Activated CD4-positive, alpha-beta T cell treated with anti-CD3 and anti-CD28 coated beads for 36 hours (primary cell): ENCODE results near the gene ZFYVE28. TPM values are rescaled to one million over a fixed set of nuclear protein-coding genes. Genes with fewer than 3 reads are reported as not detected.
A peak's percentile ranks its signal among the peaks of the same experiment; 100 is the strongest.

Experiments
- ATAC-seq: fragments of 200-7000 bp; cut with Tn5 transposase; one replicate; pipeline ENCODE4 v1.10.0; 2021; ENCODE audit warnings: mild to moderate bottlenecking, moderate library complexity
- CTCF ChIA-PET: fragments of 350-600 bp; sonication (Branson Sonifier 250); formaldehyde crosslinking; loops from one replicate; lab custom pipeline; 2021; ENCODE audit warnings: antibody characterized with exemption; lab: Charles Lee
- POLR2A ChIA-PET: fragments of 350-600 bp; sonication (Branson Sonifier 250); formaldehyde crosslinking; loops from one replicate; lab custom pipeline; 2021; ENCODE audit warnings: antibody characterized with exemption, inconsistent platforms; lab: Charles Lee
- DNase-seq: peaks from one replicate; pipeline ENCODE4 v3.0.0-alpha.2; 2020
- H3K27ac Mint-ChIP-seq: one replicate; pipeline ENCODE4 v1.8.0; 2021; ENCODE audit warnings: mixed read lengths
- H3K27me3 Mint-ChIP-seq: one replicate; pipeline ENCODE4 v1.8.0; 2021; ENCODE audit warnings: mixed read lengths
- H3K36me3 Mint-ChIP-seq: one replicate; pipeline ENCODE4 v1.8.0; 2021; ENCODE audit warnings: low read depth, mixed read lengths
- H3K4me1 Mint-ChIP-seq: one replicate; pipeline ENCODE4 v1.8.0; 2021; ENCODE audit warnings: mixed read lengths
- H3K4me3 Mint-ChIP-seq: one replicate; pipeline ENCODE4 v1.8.0; 2021; ENCODE audit warnings: mild to moderate bottlenecking, moderate library complexity, mixed read lengths
- H3K9me3 Mint-ChIP-seq: one replicate; pipeline ENCODE4 v1.8.0; 2021; ENCODE audit warnings: low read depth, mixed read lengths
- intact Hi-C, 2 experiments: fragments of 100-400 bp; cut with DNase I in 1 of 2; cut with micrococcal nuclease in 1 of 2; formaldehyde crosslinking; loops; one replicate each; pipeline versions ENCODE4 v1.14.2 to v1.15.1; 2022 to 2024; cut with DNase I, micrococcal nuclease
- total RNA-seq, 2 experiments: library from RNA; stranded (reverse); gene quantifications; one replicate each; pipeline ENCODE4 v1.2.3, GENCODE V29; 2021

Gene ZFYVE28
- total RNA-seq, 2 experiments from 2014 or later: 8.7 to 9.3 TPM

GRCh38 chr4:2258091-2259035 is 160.1 kb downstream of the ZFYVE28 start:
- DNase-seq (peak; percentile 4), ATAC-seq (no peak)
- POLR2A ChIA-PET: no interaction called here

DNA sequence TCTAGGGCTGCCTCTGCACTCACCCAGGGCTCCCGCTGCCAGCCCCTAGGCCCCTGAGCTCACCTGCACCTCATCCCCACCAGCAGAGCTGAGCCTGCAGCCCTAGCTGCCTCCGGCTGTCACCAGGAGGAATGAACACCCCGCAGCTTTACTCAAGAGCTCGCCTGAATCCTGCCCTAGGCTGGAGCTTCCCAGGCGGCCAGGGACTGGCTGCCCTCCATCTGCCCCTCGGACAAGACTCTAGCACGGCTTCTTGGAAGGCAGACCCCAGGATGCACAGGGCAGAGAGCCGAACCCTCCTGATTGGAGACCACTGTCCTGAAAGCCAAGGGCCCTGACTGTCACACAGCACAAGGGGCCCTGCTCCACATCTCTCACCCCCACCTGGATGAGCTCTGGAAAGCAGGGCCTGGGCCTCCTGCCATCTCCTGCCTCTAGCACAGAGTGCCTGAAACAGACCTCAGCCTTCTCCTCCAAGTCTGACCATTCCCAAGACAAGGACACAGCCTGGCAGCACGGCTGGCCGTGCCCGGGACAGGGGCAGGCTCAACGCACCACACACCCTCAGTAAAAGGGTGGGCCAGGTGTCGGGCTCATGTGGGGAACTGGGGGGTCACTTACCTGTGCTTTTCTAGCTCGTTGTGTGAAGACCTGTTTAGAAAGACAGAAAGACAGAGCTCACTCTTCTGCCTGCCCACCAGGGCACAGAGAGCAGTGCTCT is 160.9 kb downstream of the ZFYVE28 start:
- intact Hi-C loops: no loop called here
- DNase-seq: peak; percentile 3
- Mint-ChIP-seq H3K4me3 (no peak overlapping the region), H3K27ac (no peak overlapping the region), H3K36me3 (no peaks in the 10 kb centered on the region), H3K27me3 (no peaks in the 10 kb centered on the region), H3K9me3 (no peaks in the 10 kb centered on the region), H3K4me1 (peaks cover 2% of the 10 kb centered on the region)
- POLR2A ChIA-PET: no interaction called here
- CTCF ChIA-PET: no interaction called here
- ATAC-seq: no peak

More at GRCh38 chr4:2258091-2259035, 160.1 kb downstream of the ZFYVE28 start:
- H3K27me3 Mint-ChIP-seq: no peaks in the 10 kb centered on the region
- H3K4me1 Mint-ChIP-seq: peaks cover 2% of the 10 kb centered on the region
- H3K27ac Mint-ChIP-seq: no peak overlapping the region
- intact Hi-C loops: no loop called here
- no peaks in the 10 kb centered on the region for H3K9me3 Mint-ChIP-seq
- H3K4me3 Mint-ChIP-seq: no peak overlapping the region
- CTCF ChIA-PET: interaction anchor here (0.8 to 2.0 kb wide), 2 partner anchors 38 to 360 kb away, joined by 3 to 4 read pairs; no protein-coding TSS in a partner anchor
- no peaks in the 10 kb centered on the region for H3K36me3 Mint-ChIP-seq

- Mint-ChIP-seq H3K27ac (no peak overlapping the region), H3K9me3 (no peaks in the 10 kb centered on the region), H3K36me3 (no peaks in the 10 kb centered on the region), H3K4me3 (no peak overlapping the region), H3K27me3 (no peaks in the 10 kb centered on the region), H3K4me1 (peaks cover 2% of the 10 kb centered on the region)
- peak; percentile 1 for DNase-seq
- no peak for ATAC-seq
- ChIA-PET POLR2A (no interaction called here), CTCF (interaction anchor here (1.5 kb wide), 1 partner anchor 16 kb away, joined by 3 read pairs; no protein-coding TSS in a partner anchor)
- intact Hi-C loops: no loop called here
These were observed 161.7 kb downstream of the ZFYVE28 start for GRCh38 chr4:2256781-2257191.

DNA sequence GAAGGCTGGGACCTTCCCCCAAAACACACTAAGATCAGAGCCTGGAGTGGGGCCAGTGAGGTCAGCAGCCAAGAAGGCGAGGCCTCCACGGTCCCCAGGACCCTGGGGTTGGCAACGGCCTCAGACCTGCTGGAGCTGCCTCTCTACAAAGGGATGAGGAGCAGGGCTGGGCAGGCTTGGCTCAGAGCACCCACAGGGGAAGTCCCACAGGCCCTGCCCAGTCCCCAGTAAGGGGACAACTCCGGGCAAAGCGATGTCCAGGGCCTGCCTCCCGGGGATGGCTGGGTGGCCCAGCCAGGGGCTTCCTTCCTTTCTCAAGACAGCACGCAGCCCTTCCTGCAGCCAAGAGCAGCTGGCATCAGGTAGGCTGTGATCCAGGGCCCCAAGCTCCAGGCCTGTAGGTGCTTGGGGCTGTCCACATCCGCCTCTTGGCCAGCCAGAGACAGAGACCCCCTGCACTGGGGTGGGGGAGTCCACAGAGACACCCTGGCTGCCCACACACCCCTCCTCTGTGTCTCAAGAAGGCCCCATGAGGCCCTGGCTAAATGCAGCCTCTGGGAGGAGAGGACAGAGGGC is 162.2 kb downstream of the ZFYVE28 start:
- CTCF ChIA-PET: interaction anchor here (1.5 kb wide), 1 partner anchor 16 kb away, joined by 3 read pairs; no protein-coding TSS in a partner anchor

DNA sequence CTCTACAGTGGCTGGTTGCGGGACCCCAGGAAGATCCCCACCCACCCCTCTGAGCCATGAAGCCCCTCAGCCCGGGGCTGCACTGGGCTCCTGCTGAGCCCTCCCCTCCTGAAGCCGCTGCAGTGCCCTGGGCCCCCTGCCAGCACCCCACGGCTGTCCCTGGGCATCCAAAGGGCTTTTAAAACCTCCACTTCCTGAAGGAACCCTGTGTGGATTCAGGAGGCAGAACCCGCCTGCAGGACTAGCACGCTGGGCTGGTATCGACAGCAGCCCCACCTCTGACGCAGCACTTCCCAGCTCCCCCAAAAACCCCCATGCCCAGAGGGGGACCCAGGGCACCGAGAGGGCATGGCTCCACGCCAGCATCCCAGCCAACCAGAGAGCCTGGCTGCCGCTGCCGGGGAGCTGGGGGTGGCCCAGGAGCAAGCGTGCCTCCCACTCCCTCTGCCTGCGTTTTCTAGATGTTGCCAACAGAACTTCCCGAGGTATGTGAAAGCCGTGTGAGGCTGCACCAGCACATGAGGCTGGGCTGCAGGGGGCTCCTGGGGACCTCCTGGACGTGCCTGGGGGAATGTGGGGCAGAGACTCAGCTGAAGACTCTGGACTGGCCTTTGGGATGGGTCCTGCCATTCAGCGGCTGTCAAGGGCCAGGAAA is 162.8 kb downstream of the ZFYVE28 start:
- CTCF ChIA-PET: interaction anchor here (1.5 kb wide), 1 partner anchor 15 kb away, joined by 3 read pairs; no protein-coding TSS in a partner anchor
- POLR2A ChIA-PET: no interaction called here
- Mint-ChIP-seq H3K27me3 (no peaks in the 10 kb centered on the region), H3K9me3 (no peaks in the 10 kb centered on the region), H3K36me3 (no peaks in the 10 kb centered on the region), H3K4me1 (peaks cover 2% of the 10 kb centered on the region), H3K27ac (no peak overlapping the region), H3K4me3 (no peak overlapping the region)
- intact Hi-C loops: no loop called here
- no peak for ATAC-seq
- DNase-seq: peak; percentile 5

More for the DNA sequence above, 162.2 kb downstream of the ZFYVE28 start:
- Mint-ChIP-seq H3K4me3 (no peak overlapping the region), H3K4me1 (peaks cover 2% of the 10 kb centered on the region), H3K27me3 (no peaks in the 10 kb centered on the region), H3K27ac (no peak overlapping the region), H3K36me3 (no peaks in the 10 kb centered on the region), H3K9me3 (no peaks in the 10 kb centered on the region)
- POLR2A ChIA-PET: no interaction called here
- DNase-seq (peak; percentile 4), ATAC-seq (no peak)
- intact Hi-C loops: no loop called here

DNA sequence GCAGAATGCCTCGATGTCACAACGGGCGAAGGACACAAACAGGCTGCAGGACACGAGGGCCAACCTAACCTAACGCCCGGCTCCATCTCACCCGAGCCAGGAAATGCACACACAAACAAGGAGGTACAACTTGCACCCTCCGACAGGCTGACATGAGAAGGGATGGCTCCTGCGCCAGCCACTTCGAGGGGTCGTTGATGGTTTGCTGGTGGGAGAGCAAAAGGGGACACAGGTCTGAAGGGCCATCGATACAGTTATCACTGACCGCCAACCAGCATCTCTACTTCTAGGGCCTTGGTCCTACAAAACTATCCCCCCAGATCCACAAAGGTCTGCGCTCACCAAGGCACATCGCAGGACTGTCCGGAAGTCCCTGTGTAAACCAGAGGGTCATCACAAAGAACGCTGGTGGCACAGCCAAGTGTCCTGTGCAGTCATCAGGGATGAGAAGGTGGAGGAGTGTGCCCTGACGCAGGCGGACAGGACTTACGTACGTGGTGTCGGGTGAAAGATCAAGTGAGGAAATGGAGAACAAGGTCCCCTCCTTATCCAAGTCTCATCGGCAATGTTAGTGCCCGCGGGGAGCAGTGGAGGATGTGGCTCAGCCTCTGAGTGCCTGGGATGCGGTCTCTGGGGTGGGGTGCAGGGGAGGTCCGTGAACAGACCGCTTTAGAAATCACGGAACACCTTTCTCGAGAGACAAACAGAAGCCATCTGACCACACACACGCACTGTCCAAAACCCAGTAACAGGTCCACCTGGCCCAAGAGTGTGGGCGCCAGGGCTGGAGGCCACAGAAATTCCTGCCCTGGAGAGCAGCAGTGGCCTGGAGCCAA is 163.6 kb downstream of the ZFYVE28 start:
- Mint-ChIP-seq H3K4me3 (no peak overlapping the region), H3K36me3 (no peaks in the 10 kb centered on the region)
- no peak for DNase-seq

GRCh38 chr4:2253160-2254084 is 165.0 kb downstream of the ZFYVE28 start:
- no peaks in the 10 kb centered on the region for H3K36me3 Mint-ChIP-seq
- ATAC-seq (no peak), DNase-seq (no peak)
- ChIA-PET POLR2A (no interaction called here), CTCF (no interaction called here)
- no peaks in the 10 kb centered on the region for H3K4me1 Mint-ChIP-seq
- no peaks in the 10 kb centered on the region for H3K9me3 Mint-ChIP-seq
- intact Hi-C loops: no loop called here
- H3K4me3 Mint-ChIP-seq: no peak overlapping the region
- H3K27me3 Mint-ChIP-seq: no peaks in the 10 kb centered on the region
- H3K27ac Mint-ChIP-seq: no peak overlapping the region

More for the DNA sequence above, 163.6 kb downstream of the ZFYVE28 start:
- H3K9me3 Mint-ChIP-seq: no peaks in the 10 kb centered on the region
- ChIA-PET POLR2A (no interaction called here), CTCF (interaction anchor here (0.6 to 1.5 kb wide), 3 partner anchors 14 to 29 kb away, joined by 3 to 7 read pairs (median 4); no protein-coding TSS in a partner anchor)
- H3K27me3 Mint-ChIP-seq: no peaks in the 10 kb centered on the region
- intact Hi-C loops: no loop called here
- ATAC-seq: no peak
- no peak overlapping the region for H3K27ac Mint-ChIP-seq
- H3K4me1 Mint-ChIP-seq: no peaks in the 10 kb centered on the region

DNA sequence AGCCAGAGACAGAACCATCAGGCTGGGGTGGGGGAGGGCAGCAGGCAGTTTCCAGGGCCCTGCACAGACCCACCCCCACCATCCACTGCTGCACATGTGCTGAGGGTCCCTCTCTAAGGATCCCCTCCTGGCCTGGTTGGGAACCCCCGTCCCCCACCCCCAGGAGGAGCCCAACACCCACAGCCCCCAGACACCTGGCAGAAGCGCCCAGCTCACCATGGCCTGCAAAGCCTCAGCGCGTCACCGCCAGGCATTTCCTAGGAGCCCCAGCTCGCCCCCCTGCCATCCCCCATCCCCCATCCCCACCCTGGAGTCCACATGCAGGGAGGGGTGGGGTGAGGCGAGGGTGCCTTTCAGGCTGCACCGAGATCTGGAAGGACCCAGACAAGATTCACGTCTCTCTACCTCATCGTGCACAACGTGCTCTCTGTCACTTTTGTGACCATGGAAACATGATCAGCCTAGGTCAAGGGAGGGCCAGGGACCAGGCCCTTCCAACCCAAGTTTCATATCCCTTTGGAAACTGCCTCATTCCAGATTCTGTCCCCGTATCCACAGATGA is 165.8 kb downstream of the ZFYVE28 start:
- Mint-ChIP-seq H3K4me1 (no peaks in the 10 kb centered on the region), H3K36me3 (no peaks in the 10 kb centered on the region), H3K27me3 (no peaks in the 10 kb centered on the region), H3K9me3 (no peaks in the 10 kb centered on the region), H3K27ac (no peak overlapping the region), H3K4me3 (no peak overlapping the region)
- CTCF ChIA-PET: no interaction called here
- POLR2A ChIA-PET: no interaction called here
- ATAC-seq: no peak
- no peak for DNase-seq
- intact Hi-C loops: no loop called here

DNA sequence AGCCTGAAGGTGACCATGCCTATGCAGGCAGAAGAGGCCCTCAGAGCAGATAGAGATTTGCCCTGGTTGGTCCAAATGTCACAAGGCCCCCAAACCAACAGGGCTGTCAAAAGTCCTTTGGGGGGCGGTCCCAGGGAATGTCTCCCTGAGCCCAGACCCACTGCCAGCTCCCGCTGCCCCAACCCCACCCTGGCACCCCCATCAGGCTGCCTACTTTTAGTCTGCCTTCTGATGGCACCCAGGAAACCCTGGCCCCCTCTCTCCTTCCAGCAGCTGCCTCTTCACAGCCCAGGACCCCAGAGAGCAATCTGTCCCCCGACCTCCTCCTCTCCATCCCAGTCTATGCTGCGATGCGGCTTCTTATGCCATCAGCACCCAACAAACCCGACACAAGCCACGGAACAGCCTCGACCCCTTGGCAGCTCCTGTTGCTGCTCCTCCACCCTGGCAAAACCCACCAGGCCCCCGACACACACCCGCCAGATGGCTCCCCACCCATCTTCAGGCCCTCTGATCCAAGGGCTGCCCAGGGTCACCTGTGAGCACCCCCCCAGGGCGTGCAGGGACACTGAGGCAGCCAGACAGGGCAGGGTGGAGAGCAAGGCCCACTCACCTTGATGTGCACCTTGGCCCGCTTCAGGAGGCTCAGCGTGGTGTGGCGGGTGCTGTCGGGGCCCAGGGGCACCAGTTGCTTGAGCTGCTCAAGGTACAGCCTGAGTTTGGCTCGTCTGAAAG is 166.5 kb downstream of the ZFYVE28 start:
- CTCF ChIA-PET: interaction anchor here (0.6 to 2.6 kb wide), 2 partner anchors 32 to 37 kb away, joined by 3 to 9 read pairs; no protein-coding TSS in a partner anchor
- no peaks in the 10 kb centered on the region for H3K4me1 Mint-ChIP-seq
- POLR2A ChIA-PET: no interaction called here
- intact Hi-C loops: no loop called here
- no peaks in the 10 kb centered on the region for H3K9me3 Mint-ChIP-seq
- no peak overlapping the region for H3K4me3 Mint-ChIP-seq
- no peak overlapping the region for H3K27ac Mint-ChIP-seq
- no peaks in the 10 kb centered on the region for H3K36me3 Mint-ChIP-seq
- H3K27me3 Mint-ChIP-seq: no peaks in the 10 kb centered on the region
- peak; percentile 2 for DNase-seq
- no peak for ATAC-seq
